ENCODE data around the gene INTS15.

DNA sequence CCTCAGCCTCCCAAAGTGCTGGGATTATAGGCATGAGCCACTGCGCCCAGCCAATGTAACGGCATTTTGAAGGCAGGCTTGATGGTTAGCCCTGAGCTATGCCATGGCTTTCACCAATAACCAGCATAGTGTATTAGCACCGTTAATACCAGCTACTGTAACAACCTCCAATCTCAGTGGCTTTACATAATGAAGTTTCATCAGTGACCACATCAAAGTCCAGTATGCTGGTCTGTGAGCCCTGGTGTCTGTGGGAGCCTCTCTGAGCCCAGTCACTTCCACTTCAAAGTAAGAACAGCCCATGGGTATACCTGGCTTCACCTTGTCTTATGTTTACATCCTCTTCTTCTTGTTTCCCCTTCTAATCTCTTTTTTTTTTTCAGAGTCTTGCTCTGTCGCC lies 24.2 kb upstream of the INTS15 start:
- TF ChIP-seq GATA3 (IDR thresholded peaks at IDR 0.05; ENCODE audit: low read depth, low read length) (no peak), GATA2 (IDR thresholded peaks at IDR 0.05; ENCODE audit: low read depth, low read length) (no peak)

All from SH-SY5Y (cell line).